ENCODE results near the gene APCDD1L. TPM values are rescaled to one million over a fixed set of nuclear protein-coding genes. Genes with fewer than 3 reads are reported as not detected.

The APCDD1L gene
- total and polyA plus RNA-seq, 11 donors, result 0.24 to 1.1 (median 0.60) TPM; not detected in 2

DNA sequence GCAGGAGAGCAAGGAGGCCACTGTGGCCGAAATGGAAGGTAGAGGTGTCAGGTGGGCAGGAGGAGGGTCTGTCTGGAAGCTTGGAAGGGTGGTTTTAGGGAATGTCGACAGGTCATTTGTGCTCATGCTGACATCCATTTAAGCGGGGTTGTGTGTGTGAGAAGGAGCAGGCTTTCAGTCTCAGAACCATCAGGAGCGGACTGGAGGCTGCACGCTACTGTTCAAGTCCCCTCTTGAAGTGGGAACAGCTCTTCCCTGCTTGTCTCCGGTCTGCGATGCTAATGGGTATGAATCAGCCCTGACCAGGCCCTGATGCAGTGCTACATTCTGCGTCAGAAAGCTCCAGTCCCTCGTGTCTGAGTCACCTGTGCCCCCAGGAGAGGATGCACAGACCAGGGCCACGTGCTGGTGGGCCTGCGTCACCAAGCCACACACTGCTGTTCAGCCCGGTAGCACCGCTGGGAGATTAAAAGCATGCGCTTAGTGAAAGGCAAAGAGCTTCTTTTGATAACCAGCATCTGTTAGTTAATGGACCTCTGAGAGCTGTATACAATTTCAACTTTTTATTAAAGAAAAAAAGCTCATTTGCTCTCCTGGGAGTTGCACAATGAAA, 58.0 kb downstream of the APCDD1L start:
- Histone ChIP-seq H3K27me3 (no peaks in the 10 kb centered on the region), H3K36me3 (no peaks in the 10 kb centered on the region), H3K4me3 (no peak overlapping the region), H3K9me3 (peaks cover 0 to 13% (median 0%) of the 10 kb centered on the region in 12 donors), H3K4me1 (peaks cover 0 to 8% (median 0%) of the 10 kb centered on the region in 12 donors), H3K27ac (no peak overlapping the region)
- intact Hi-C loops (cut with DNase I), result no loop called here
- WGBS, 4 donors, result 82 to 91% (median 86%) methylated on average over 11 to 14 of the region's 14 CpGs
- no peak for TF ChIP-seq POLR2A (IDR thresholded peaks at IDR 0.05)
- TF ChIP-seq, protein P1, sequence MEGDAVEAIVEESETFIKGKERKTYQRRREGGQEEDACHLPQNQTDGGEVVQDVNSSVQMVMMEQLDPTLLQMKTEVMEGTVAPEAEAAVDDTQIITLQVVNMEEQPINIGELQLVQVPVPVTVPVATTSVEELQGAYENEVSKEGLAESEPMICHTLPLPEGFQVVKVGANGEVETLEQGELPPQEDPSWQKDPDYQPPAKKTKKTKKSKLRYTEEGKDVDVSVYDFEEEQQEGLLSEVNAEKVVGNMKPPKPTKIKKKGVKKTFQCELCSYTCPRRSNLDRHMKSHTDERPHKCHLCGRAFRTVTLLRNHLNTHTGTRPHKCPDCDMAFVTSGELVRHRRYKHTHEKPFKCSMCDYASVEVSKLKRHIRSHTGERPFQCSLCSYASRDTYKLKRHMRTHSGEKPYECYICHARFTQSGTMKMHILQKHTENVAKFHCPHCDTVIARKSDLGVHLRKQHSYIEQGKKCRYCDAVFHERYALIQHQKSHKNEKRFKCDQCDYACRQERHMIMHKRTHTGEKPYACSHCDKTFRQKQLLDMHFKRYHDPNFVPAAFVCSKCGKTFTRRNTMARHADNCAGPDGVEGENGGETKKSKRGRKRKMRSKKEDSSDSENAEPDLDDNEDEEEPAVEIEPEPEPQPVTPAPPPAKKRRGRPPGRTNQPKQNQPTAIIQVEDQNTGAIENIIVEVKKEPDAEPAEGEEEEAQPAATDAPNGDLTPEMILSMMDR (IDR thresholded peaks at IDR 0.05), result no peak
- ATAC-seq (peak in 2 of 4 donors; percentile 16 to 62), DNase-seq (peak in 1 of 5 donors; percentile 41)

DNA sequence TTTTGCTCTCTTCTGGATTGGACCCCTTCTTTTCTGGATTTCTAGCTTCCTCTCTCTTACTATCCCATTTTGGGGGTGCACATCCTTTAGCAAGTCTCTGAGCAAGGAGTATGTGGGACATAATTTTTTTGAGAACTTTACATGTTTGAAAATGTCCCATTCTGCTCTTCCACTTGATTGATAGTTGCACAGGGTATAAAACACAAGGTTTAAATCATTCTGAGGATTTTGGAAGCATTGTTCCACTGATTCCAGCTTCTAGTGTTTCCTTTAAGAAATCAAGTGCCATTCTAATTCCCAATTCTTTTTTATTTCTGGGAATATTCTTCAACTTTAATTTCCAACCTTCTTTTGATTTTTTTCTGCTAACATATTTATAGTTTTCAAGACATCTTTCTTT, 60.7 kb downstream of the APCDD1L start:
- peaks cover 0 to 15% (median 0%) of the 10 kb centered on the region in 9 donors for H3K36me3 ChIP-seq
- DNase-seq (no peak), ATAC-seq (no peak)
- TF ChIP-seq, protein P1 (IDR thresholded peaks at IDR 0.05), result no peak
- no peak for TF ChIP-seq POLR2A (IDR thresholded peaks at IDR 0.05)
- H3K27me3 ChIP-seq, result no peaks in the 10 kb centered on the region
- intact Hi-C loops (cut with DNase I), result no loop called here
- peaks cover 0 to 8% (median 0%) of the 10 kb centered on the region in 12 donors for H3K4me1 ChIP-seq
- H3K27ac ChIP-seq, result no peak overlapping the region
- H3K9me3 ChIP-seq, result peaks cover 0 to 13% (median 0%) of the 10 kb centered on the region in 12 donors
- H3K4me3 ChIP-seq, result no peak overlapping the region

DNA sequence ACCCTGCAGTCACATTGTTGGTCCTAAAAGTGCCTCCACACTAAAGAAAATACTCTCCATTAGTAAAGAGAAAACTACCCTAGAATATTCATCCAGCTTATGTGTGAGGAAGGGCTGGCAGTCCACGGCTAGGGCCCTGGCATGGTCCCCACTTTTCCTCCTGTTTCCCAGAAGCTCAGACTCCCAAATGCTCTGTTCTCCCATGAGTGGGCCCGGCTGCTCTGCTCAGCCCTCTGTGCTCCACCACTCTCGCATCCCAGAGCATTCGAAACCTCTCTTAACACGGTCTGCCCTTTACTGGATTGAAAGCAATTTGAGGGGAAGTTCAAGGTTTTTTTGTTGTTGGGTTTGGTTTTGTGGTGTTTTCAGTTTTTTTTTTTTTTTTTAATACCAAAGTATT, 61.8 kb downstream of the APCDD1L start:
- no peak for DNase-seq
- H3K9me3 ChIP-seq, result peaks cover 0 to 13% (median 0%) of the 10 kb centered on the region in 12 donors
- intact Hi-C loops (cut with DNase I), result no loop called here
- WGBS, 4 donors, result 72 to 83% (median 75%) methylated on average over 5 of the region's 5 CpGs
- H3K36me3 ChIP-seq, result peaks cover 0 to 23% (median 4%) of the 10 kb centered on the region in 9 donors
- ATAC-seq, result peak in 1 of 4 donors; percentile 26
- TF ChIP-seq POLR2A (IDR thresholded peaks at IDR 0.05), result no peak
- TF ChIP-seq, protein P1 (IDR thresholded peaks at IDR 0.05), result no peak
- H3K4me1 ChIP-seq, result peaks cover 0 to 8% (median 0%) of the 10 kb centered on the region in 12 donors
- no peak overlapping the region for H3K4me3 ChIP-seq
- H3K27ac ChIP-seq, result no peak overlapping the region
- H3K27me3 ChIP-seq, result no peaks in the 10 kb centered on the region

DNA sequence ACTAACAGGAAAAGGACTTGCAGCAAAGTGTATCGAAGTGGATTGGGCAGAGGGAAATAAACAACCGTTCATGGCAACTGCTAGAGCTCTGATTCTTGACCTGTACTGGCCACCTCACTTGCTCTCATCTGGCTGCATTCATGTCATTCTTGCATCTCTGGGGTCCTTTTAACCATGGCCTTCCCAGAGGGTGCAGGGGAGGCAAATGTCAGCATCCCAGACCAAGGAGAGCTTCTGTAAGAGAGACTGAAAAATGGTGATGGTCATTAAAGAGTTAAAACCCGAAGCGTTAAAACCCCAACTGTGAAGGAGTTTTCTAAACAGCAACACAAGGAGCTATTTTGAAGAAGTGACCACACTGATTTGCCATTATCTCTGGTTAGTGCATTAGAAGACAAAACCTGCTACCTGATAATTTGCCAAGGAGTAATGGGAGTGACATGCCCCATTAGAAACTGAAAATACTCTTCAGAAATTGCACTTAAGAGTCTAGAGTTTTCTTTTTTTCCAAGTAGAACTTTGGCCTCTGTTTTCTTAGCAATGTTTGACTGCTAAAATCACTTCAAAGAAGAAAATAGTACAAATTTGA, 62.4 kb downstream of the APCDD1L start:
- Histone ChIP-seq H3K4me1 (peaks cover 0 to 8% (median 0%) of the 10 kb centered on the region in 12 donors), H3K27ac (no peak overlapping the region), H3K4me3 (no peak overlapping the region), H3K27me3 (no peaks in the 10 kb centered on the region), H3K36me3 (peaks cover 0 to 27% (median 10%) of the 10 kb centered on the region in 9 donors), H3K9me3 (peaks cover 0 to 13% (median 0%) of the 10 kb centered on the region in 12 donors)
- no peak for ATAC-seq
- no peak for DNase-seq
- no peak for TF ChIP-seq POLR2A (IDR thresholded peaks at IDR 0.05)
- TF ChIP-seq, protein P1 (IDR thresholded peaks at IDR 0.05), result no peak
- intact Hi-C loops (cut with DNase I), result no loop called here
- 27 to 41% (median 32%) methylated on average over 4 of the region's 4 CpGs for WGBS, 4 donors

Data from heart left ventricle (tissue), 16 donors.